HCT116 (cell line): ENCODE results near the gene CGB2. TPM values are rescaled to one million over a fixed set of nuclear protein-coding genes. Genes with fewer than 3 reads are reported as not detected.

Experiments
- ATAC-seq: fragments of 200-7000 bp; cut with Tn5 transposase; 2 replicates; pipeline ENCODE4 v1.9.1; 2020; ENCODE audit warnings: mild to moderate bottlenecking, moderate library complexity
- BruUV-seq: library from RNA; stranded (reverse); fragments of 400-500 nt; replicated peaks from 2 replicates; lab custom pipeline; 2021; lab: Mats Ljungman, UMichigan
- CTCF ChIA-PET: fragments of 300-600 bp; sonication (Branson Sonifier 250); formaldehyde crosslinking; loops from one replicate; lab custom pipeline; 2021; ENCODE audit warnings: antibody characterized with exemption; lab: Charles Lee
- POLR2A ChIA-PET: fragments of 300-600, 350-600 bp; sonication (Branson Sonifier 250); formaldehyde crosslinking; loops from one replicate; lab custom pipeline; 2021; ENCODE audit warnings: antibody characterized with exemption; lab: Charles Lee
- RAD21 ChIA-PET, 2 experiments: fragments of 300-600 bp; sonication (Branson Sonifier 250); formaldehyde crosslinking; loops; one replicate each; lab custom pipeline; 2023; ENCODE audit warnings: low total read pairs in 2 of 2; ENCODE audit not compliant: uncharacterized antibody in 2 of 2, unreplicated experiment in 2 of 2, low non-redundant PET in 1 of 2; lab: Charles Lee
- DNase-seq: peaks from one replicate; pipeline ENCODE4 v3.0.0-alpha.2; 2010; ENCODE audit warnings: low read depth, low spot score
- H2AFZ ChIP-seq: fragments of 200-600 bp; shearing (Covaris generic), sonication (generic); 2 replicates; pipeline ENCODE4 v1.6.1; 2017; ENCODE audit warnings: low read depth, mixed run types, mixed read lengths, antibody characterized with exemption, low read length; ENCODE audit not compliant: poor library complexity, severe bottlenecking
- H3K27ac ChIP-seq: 2 replicates; pipeline ENCODE4 v1.5.1; 2012; ENCODE audit warnings: low read depth, low read length
- H3K27me3 ChIP-seq: fragments of 200-600 bp; sonication (generic); 2 replicates; pipeline ENCODE4 v1.6.1; 2016; ENCODE audit warnings: mixed run types, low read length, mixed read lengths; ENCODE audit not compliant: insufficient read depth
- H3K36me3 ChIP-seq, 2 experiments: fragments of 200-500 bp in 1 of 2; fragments of 200-600 bp in 1 of 2; sonication (Bioruptor generic) in 1 of 2; sonication (generic) in 1 of 2; 2 replicates each; pipeline versions ENCODE4 v1.5.1 to v1.6.1; 2014 to 2016; ENCODE audit warnings: low read length in 2 of 2, inconsistent platforms in 1 of 2, mixed read lengths in 1 of 2, mixed run types in 1 of 2; ENCODE audit not compliant: insufficient read depth in 2 of 2, control insufficient read depth in 1 of 2
- H3K4me1 ChIP-seq, 2 experiments: fragments of 200-600 bp in 1 of 2; sonication (generic) in 1 of 2; 2 replicates each; pipeline versions ENCODE4 v1.5.1 to v1.6.1; 2012 to 2017; ENCODE audit warnings: low read length in 2 of 2, inconsistent platforms in 1 of 2, mild to moderate bottlenecking in 1 of 2, mixed read lengths in 1 of 2, mixed run types in 1 of 2, moderate library complexity in 1 of 2; ENCODE audit not compliant: insufficient read depth in 2 of 2, control insufficient read depth in 1 of 2
- H3K4me2 ChIP-seq: fragments of 200-600 bp; sonication (generic); 2 replicates; pipeline ENCODE4 v1.6.1; 2017; ENCODE audit warnings: mixed run types, low read length, mixed read lengths
- H3K4me3 ChIP-seq, 2 experiments: fragments of 200-600 bp in 1 of 2; sonication (generic) in 1 of 2; replicated peaks in 1 of 2; 2 replicates each; pipeline ENCODE4 v1.5.1; 2011 to 2016; ENCODE audit warnings: low read length in 2 of 2, control low read depth in 1 of 2, low read depth in 1 of 2, mild to moderate bottlenecking in 1 of 2, mixed read lengths in 1 of 2, mixed run types in 1 of 2
- H3K79me2 ChIP-seq: fragments of 200-600 bp; sonication (generic); 2 replicates; pipeline ENCODE4 v1.6.1; 2017; ENCODE audit warnings: mild to moderate bottlenecking, mixed run types, low read length, moderate library complexity, mixed read lengths; ENCODE audit not compliant: insufficient read depth
- H3K9ac ChIP-seq: fragments of 200-600 bp; sonication (generic); 2 replicates; pipeline ENCODE4 v1.6.1; 2016; ENCODE audit warnings: low read length, mixed read lengths
- H3K9me2 ChIP-seq: fragments of 200-600 bp; sonication (generic), shearing (Covaris generic); 2 replicates; pipeline ENCODE4 v1.6.1; 2017; ENCODE audit warnings: mixed run types, mild to moderate bottlenecking, moderate library complexity; ENCODE audit not compliant: insufficient read depth
- H3K9me3 ChIP-seq, 2 experiments: fragments of 200-500 bp in 1 of 2; fragments of 200-600 bp in 1 of 2; sonication (Bioruptor generic) in 1 of 2; sonication (generic) in 1 of 2; 2 replicates each; pipeline ENCODE4 v1.6.1; 2014 to 2017; ENCODE audit warnings: low read length in 2 of 2, mixed read lengths in 2 of 2, inconsistent platforms in 1 of 2, low read depth in 1 of 2, mild to moderate bottlenecking in 1 of 2, mixed run types in 1 of 2, moderate library complexity in 1 of 2; ENCODE audit not compliant: control insufficient read depth in 1 of 2, insufficient read depth in 1 of 2
- H4K20me1 ChIP-seq: fragments of 200-600 bp; sonication (generic), shearing (Covaris generic); 2 replicates; pipeline ENCODE4 v1.6.1; 2017; ENCODE audit warnings: mixed run types, mild to moderate bottlenecking, moderate library complexity; ENCODE audit not compliant: insufficient read depth
- CBX3 ChIP-seq: IDR thresholded peaks from 2 replicates; pipeline ENCODE4 v1.6.1; 2012; ENCODE audit warnings: low read depth
- EZH2phosphoT487 ChIP-seq: fragments of 200-600 bp; IDR thresholded peaks from 2 replicates; pipeline ENCODE4 v1.6.1; 2018; ENCODE audit warnings: antibody characterized with exemption, borderline replicate concordance
- FOSL1 ChIP-seq: IDR thresholded peaks from 2 replicates; pipeline ENCODE4 v1.6.1; 2012; ENCODE audit warnings: low read depth
- POLR2AphosphoS5 ChIP-seq: IDR thresholded peaks from 2 replicates; pipeline ENCODE4 v1.6.1; 2011; ENCODE audit warnings: mild to moderate bottlenecking, low read depth, low read length, moderate library complexity
- SIN3A ChIP-seq: IDR thresholded peaks from 2 replicates; pipeline ENCODE4 v1.6.1; 2012; ENCODE audit warnings: low read depth
- TCF7L2 ChIP-seq: IDR thresholded peaks from 2 replicates; pipeline ENCODE4 v1.7.0; 2011; ENCODE audit warnings: borderline replicate concordance, inconsistent platforms; ENCODE audit not compliant: insufficient read depth, insufficient read length; ENCODE audit errors: extremely low read depth
- intact Hi-C: fragments of 100-400 bp; cut with micrococcal nuclease; formaldehyde crosslinking; loops from 2 replicates; pipeline ENCODE4 v1.10.0; 2022
- total RNA-seq: library from RNA; stranded (reverse); gene quantifications from one replicate; pipeline ENCODE4 v1.2.1, GENCODE V29; 2021; ENCODE audit not compliant: unreplicated experiment

The CGB2 gene
- total RNA-seq, 1 experiment from 2014 or later: 5.0 TPM

DNA sequence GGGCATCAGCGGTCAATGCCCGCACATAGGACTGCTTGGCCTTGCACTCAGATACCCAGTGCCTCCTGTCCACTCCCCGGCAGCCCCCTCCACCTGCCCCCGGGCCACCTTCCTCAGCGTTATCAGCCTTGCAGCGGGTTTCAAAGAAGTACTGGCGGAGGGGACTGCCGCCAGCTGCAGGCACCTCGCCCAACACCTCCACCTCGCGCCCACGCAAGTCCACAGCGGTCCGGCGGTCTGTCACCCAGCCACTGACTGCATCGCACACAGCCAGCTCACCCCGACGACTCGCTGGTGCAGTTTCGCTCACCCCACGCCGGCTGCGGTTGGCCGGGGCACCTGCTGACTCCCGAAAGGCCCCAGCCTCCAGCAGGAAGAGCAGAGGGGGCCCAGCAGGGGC, 29.8 kb downstream of the CGB2 start:
- no peaks in the 10 kb centered on the region for H4K20me1 ChIP-seq
- DNase-seq (no peak), ATAC-seq (no peak)
- H3K79me2 ChIP-seq: no peaks in the 10 kb centered on the region; the same call in 1 of the 2 replicates
- intact Hi-C loops: no loop called here
- no peaks in the 10 kb centered on the region for H3K36me3 ChIP-seq
- H3K27ac ChIP-seq: no peak overlapping the region
- no peaks in the 10 kb centered on the region for H3K9me3 ChIP-seq
- no peaks in the 10 kb centered on the region for H3K27me3 ChIP-seq
- H2AFZ ChIP-seq: no peak overlapping the region
- TF ChIP-seq SIN3A: no peak
- no peak for TF ChIP-seq EZH2phosphoT487
- no peak for TF ChIP-seq POLR2AphosphoS5
- ChIA-PET RAD21 (no interaction called here), CTCF (interaction anchor here (1.5 kb wide), 1 partner anchor 13 kb away, joined by 6 read pairs; no protein-coding TSS in a partner anchor), POLR2A (no interaction called here)
- H3K4me1 ChIP-seq: peaks cover 36 to 88% of the 10 kb centered on the region in 2 experiments
- no peak overlapping the region for H3K9ac ChIP-seq
- no TSS peak for BruUV-seq
- no peaks in the 10 kb centered on the region for H3K9me2 ChIP-seq
- no peak overlapping the region for H3K4me3 ChIP-seq
- no peak overlapping the region for H3K4me2 ChIP-seq

DNA sequence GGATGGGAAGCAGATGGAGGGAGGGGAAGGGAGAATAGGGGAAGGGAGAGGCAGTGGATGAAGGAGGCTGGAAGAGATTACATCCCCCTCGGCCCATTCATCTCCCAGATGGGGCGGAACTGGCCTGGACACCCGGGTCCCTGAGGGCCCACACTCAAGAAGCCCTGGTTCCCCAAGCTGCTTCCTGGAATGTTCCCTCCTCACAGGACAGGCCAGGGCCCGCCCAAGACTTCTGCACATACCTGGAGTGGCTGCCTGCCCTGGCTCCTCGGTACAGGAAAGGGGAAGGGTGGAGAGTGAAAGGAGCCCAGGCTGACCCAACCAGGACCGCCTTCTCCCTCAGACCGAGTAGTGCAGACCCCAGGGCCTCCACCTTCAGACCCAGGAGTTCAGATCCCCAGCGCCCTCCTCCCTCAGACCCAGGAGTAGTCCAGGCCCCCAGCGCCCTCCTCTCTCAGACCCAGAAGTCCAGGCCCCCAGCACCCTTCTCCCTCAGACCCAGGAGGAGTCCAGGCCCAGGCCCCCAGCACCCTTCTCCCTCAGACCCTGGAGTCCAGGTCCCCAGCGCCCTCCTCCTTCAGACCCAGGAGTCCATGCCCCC, 32.4 kb downstream of the CGB2 start:
- Histone ChIP-seq H3K4me3 (peak overlapping the region; percentile 42 to 56), H3K27me3 (no peaks in the 10 kb centered on the region), H3K9ac (peak overlapping the region; percentile 67), H3K4me2 (peak overlapping the region; percentile 89), H3K9me2 (no peaks in the 10 kb centered on the region), H3K79me2 (no peaks in the 10 kb centered on the region), H2AFZ (no peak overlapping the region), H3K27ac (peak overlapping the region; percentile 69), H3K9me3 (no peaks in the 10 kb centered on the region), H3K4me1 (peaks cover 35 to 76% of the 10 kb centered on the region in 2 experiments), H3K36me3 (no peaks in the 10 kb centered on the region), H4K20me1 (no peaks in the 10 kb centered on the region)
- TF ChIP-seq SIN3A (no peak), CBX3 (no peak), TCF7L2 (no peak), FOSL1 (no peak)
- ChIA-PET CTCF (interaction anchor here (0.6 to 1.8 kb wide), 3 partner anchors 10 to 64 kb away, joined by 4 to 18 read pairs (median 4); no protein-coding TSS in a partner anchor), POLR2A (no interaction called here), RAD21 (interaction anchor here in 1 of 2 experiments (0.6 to 0.8 kb wide), 2 partner anchors 12 to 71 kb away, joined by 3 read pairs; partner anchors contain the start of genes GYS1 and RUVBL2)
- DNase-seq: no peak
- intact Hi-C loops: no loop called here
- peak; percentile 49 for ATAC-seq
- BruUV-seq: no TSS peak
